ENCODE measurements around the gene EGLN2. TPM values are rescaled to one million over a fixed set of nuclear protein-coding genes. Genes with fewer than 3 reads are reported as not detected.
"Not testable (repeated sequence)": the region's sequence is repeated elsewhere in the genome, so short reads cannot be mapped to it uniquely, and the experiment has no call there.

The EGLN2 gene
- total RNA-seq, 2 donors from 2014 or later, result 87.4 to 99.8 TPM

- 97 to 100% methylated on average over 1 to 2 of the region's 3 CpGs for WGBS, 2 experiments (ENCODE audit: insufficient coverage in 1 of 2, insufficient read length in 1 of 2)
- not testable (repeated sequence) for H3K36me3 ChIP-seq (ENCODE audit: control insufficient read depth, insufficient read depth, low read length); H3K9ac ChIP-seq (ENCODE audit: extremely low read depth, low read length, poor library complexity, severe bottlenecking); H3K36me3 Mint-ChIP-seq (ENCODE audit: low read depth); H3K9me3 ChIP-seq (ENCODE audit: control insufficient read depth, low read length); DNase-seq; H3K9me3 Mint-ChIP-seq; H3K27ac Mint-ChIP-seq; H3K4me3 Mint-ChIP-seq; H3K27ac ChIP-seq (ENCODE audit: low read depth, low read length); H3K4me1 Mint-ChIP-seq; H3K4me3 ChIP-seq (ENCODE audit: low read length); H3K4me1 ChIP-seq (ENCODE audit: control insufficient read depth, insufficient read depth, low read length)
- H3K27me3 Mint-ChIP-seq (ENCODE audit: insufficient read depth), result peaks cover 84% of the 10 kb centered on the region
- H3K27me3 ChIP-seq (ENCODE audit: control insufficient read depth, insufficient read depth, low read length, poor library complexity, severe bottlenecking), result peaks cover 56% of the 10 kb centered on the region
Measured at GRCh38 chr19:40850277-40850676, 51.3 kb downstream of the EGLN2 start, which contains the start of gene CYP2A6. Gene CYP2A6 (minus strand): TSS chr19:40850447. CDS start chr19:40850426, 21 bp downstream.

- not testable (repeated sequence) for H3K36me3 ChIP-seq (ENCODE audit: control insufficient read depth, insufficient read depth, low read length); H3K36me3 Mint-ChIP-seq (ENCODE audit: low read depth); H3K4me3 ChIP-seq (ENCODE audit: low read length); H3K9me3 Mint-ChIP-seq; H3K9me3 ChIP-seq (ENCODE audit: control insufficient read depth, low read length); H3K27ac ChIP-seq (ENCODE audit: low read depth, low read length); H3K4me3 Mint-ChIP-seq; H3K4me1 ChIP-seq (ENCODE audit: control insufficient read depth, insufficient read depth, low read length); H3K27ac Mint-ChIP-seq; H3K4me1 Mint-ChIP-seq; H3K9ac ChIP-seq (ENCODE audit: extremely low read depth, low read length, poor library complexity, severe bottlenecking)
- H3K27me3 Mint-ChIP-seq (ENCODE audit: insufficient read depth), result peaks cover 71% of the 10 kb centered on the region
- peaks cover 42% of the 10 kb centered on the region for H3K27me3 ChIP-seq (ENCODE audit: control insufficient read depth, insufficient read depth, low read length, poor library complexity, severe bottlenecking)
- peak; percentile 53 for DNase-seq
- 59 to 80% methylated on average over 1 to 2 of the region's 3 CpGs for WGBS, 2 experiments (ENCODE audit: insufficient coverage in 1 of 2, insufficient read length in 1 of 2)
Measured at GRCh38 chr19:40852467-40853152, 53.6 kb downstream of the EGLN2 start.

Other genes with a start within 250 kb of the EGLN2 start
- gene SHKBP1, start 222.3 kb upstream of the EGLN2 start, total RNA-seq, result 100 to 1,000 TPM; 110 TPM
- gene LTBP4, start 197.8 kb upstream of the EGLN2 start, total RNA-seq, result 100 to 1,000 TPM; 104 to 133 TPM
- 10 to 100 TPM; 32.7 to 46.9 TPM for gene NUMBL, start 108.5 kb upstream of the EGLN2 start, total RNA-seq
- 10 to 100 TPM; 45.6 to 49.8 TPM for gene COQ8B, start 82.3 kb upstream of the EGLN2 start, total RNA-seq
- gene ITPKC, start 82.1 kb upstream of the EGLN2 start, total RNA-seq, result 10 to 100 TPM in 1 of 2 donors, 1 to 10 TPM in 1; 9.9 to 11.1 TPM
- 10 to 100 TPM; 26.0 to 34.3 TPM for gene ACTMAP, start 48.7 kb upstream of the EGLN2 start, total RNA-seq
- 100 to 1,000 TPM; 160 to 199 TPM for gene SNRPA, start 48.0 kb upstream of the EGLN2 start, total RNA-seq
- not detected for gene MIA, start 23.7 kb upstream of the EGLN2 start, total RNA-seq
- 10 to 100 TPM; 29.2 to 34.1 TPM for gene RAB4B, start 20.9 kb upstream of the EGLN2 start, total RNA-seq
- not detected for gene CYP2A6, start 51.3 kb downstream of the EGLN2 start, total RNA-seq
- not detected for gene CYP2A7, start 83.0 kb downstream of the EGLN2 start, total RNA-seq
- under 1 TPM in 1 of 2 donors, not detected in 1; 0.75 TPM for gene CYP2B6, start 192.1 kb downstream of the EGLN2 start, total RNA-seq

Measured in endodermal cell (in vitro differentiated cells).